HepG2 (cell line): Measurements from ENCODE around the gene ABCC1. TPM values are rescaled to one million over a fixed set of nuclear protein-coding genes. Genes with fewer than 3 reads are reported as not detected.
A peak's percentile ranks its signal among the peaks of the same experiment; 100 is the strongest.

Experiments
- ATAC-seq: fragments of 200-7000 bp; cut with Tn5 transposase; 3 replicates; pipeline ENCODE4 v1.9.1; 2020; ENCODE audit warnings: mild to moderate bottlenecking, moderate library complexity
- BruUV-seq: library from RNA; stranded (reverse); fragments of 400-500 nt; replicated peaks from 2 replicates; lab custom pipeline; 2021; lab: Mats Ljungman, UMichigan
- CTCF ChIA-PET: fragments of 300-600 bp; formaldehyde crosslinking; extraction: SDS; loops from one replicate; lab custom pipeline; 2021; ENCODE audit warnings: low total read pairs, inconsistent platforms, low intra/inter-chr PET ratio; lab: Yijun Ruan, JAX
- POLR2A ChIA-PET: fragments of 350-600 bp; sonication (Branson Sonifier 250); formaldehyde crosslinking; loops from one replicate; lab custom pipeline; 2020; ENCODE audit warnings: antibody characterized with exemption, inconsistent platforms; lab: Yijun Ruan, JAX
- DNase-seq: peaks from one replicate; pipeline ENCODE4 v3.0.0-alpha.2; 2015; ENCODE audit warnings: low spot score
- FAIRE-seq: peaks from 3 replicates; lab custom pipeline; 2011; peaks lifted over from hg19 to GRCh38; lab: Jason Lieb, UNC
- H2AFZ ChIP-seq: one replicate; pipeline ENCODE4 v1.6.1; 2011; ENCODE audit warnings: low read length, inconsistent platforms
- H3K27ac ChIP-seq: fragments of 300-600 bp; 3 replicates; pipeline ENCODE4 v1.8.0; 2011; ENCODE audit warnings: mixed run types, mild to moderate bottlenecking, mixed read lengths, low read length, inconsistent platforms; ENCODE audit not compliant: insufficient read depth; ENCODE audit errors: extremely low read length
- H3K27me3 ChIP-seq, 2 experiments: fragments of 200-600 bp in 1 of 2; 2 replicates in 1 of 2; 3 replicates in 1 of 2; pipeline versions ENCODE4 v1.6.0 to v1.8.0; 2011; ENCODE audit warnings: low read length in 2 of 2, mild to moderate bottlenecking in 2 of 2, moderate library complexity in 2 of 2, inconsistent platforms in 1 of 2; ENCODE audit not compliant: insufficient read depth in 2 of 2, control insufficient read depth in 1 of 2
- H3K36me3 ChIP-seq, 2 experiments: fragments of 200-600 bp in 1 of 2; replicated peaks in 1 of 2; 2 replicates in 1 of 2; 3 replicates in 1 of 2; pipeline versions ENCODE4 v1.5.1 to v1.8.0; 2011; ENCODE audit warnings: low read length in 2 of 2, inconsistent platforms in 1 of 2; ENCODE audit not compliant: insufficient read depth in 2 of 2, control insufficient read depth in 1 of 2
- H3K4me1 ChIP-seq: 2 replicates; pipeline ENCODE4 v1.5.1; 2012; ENCODE audit warnings: low read length, inconsistent platforms; ENCODE audit not compliant: insufficient read depth
- H3K4me2 ChIP-seq: 2 replicates; pipeline ENCODE4 v1.6.0; 2011; ENCODE audit warnings: low read depth, low read length, inconsistent platforms
- H3K4me3 ChIP-seq, 3 experiments: fragments of 200-600 bp in 1 of 3; sonication (generic), shearing (Covaris generic) in 1 of 3; replicated peaks in 1 of 3; 2 replicates each; pipeline ENCODE4 v1.5.1; 2011 to 2016; ENCODE audit warnings: low read length in 3 of 3, inconsistent platforms in 2 of 3, low read depth in 2 of 3, mild to moderate bottlenecking in 2 of 3, control low read depth in 1 of 3, mixed read lengths in 1 of 3; ENCODE audit not compliant: insufficient read depth in 1 of 3
- H3K79me2 ChIP-seq: one replicate; pipeline ENCODE4 v1.6.1; 2011; ENCODE audit warnings: low read length, inconsistent platforms; ENCODE audit not compliant: insufficient read depth
- H3K9ac ChIP-seq: 2 replicates; pipeline ENCODE4 v1.6.0; 2011; ENCODE audit warnings: mild to moderate bottlenecking, low read depth, low read length, inconsistent platforms; ENCODE audit not compliant: insufficient read depth
- H3K9me3 ChIP-seq: 2 replicates; pipeline ENCODE4 v1.5.1; 2012; ENCODE audit warnings: mild to moderate bottlenecking, low read length
- H4K20me1 ChIP-seq: 2 replicates; pipeline ENCODE4 v1.6.0; 2011; ENCODE audit warnings: inconsistent platforms, mild to moderate bottlenecking, low read length, moderate library complexity; ENCODE audit not compliant: insufficient read depth
- ASH2L ChIP-seq: fragments of 300-600, 200-600 bp; sonication (generic); IDR thresholded peaks from 2 replicates; pipeline ENCODE4 v1.7.0; 2017; ENCODE audit warnings: low read depth, mild to moderate bottlenecking, moderate library complexity, mixed read lengths, low read length; ENCODE audit not compliant: insufficient read length
- MED1 ChIP-seq: sonication (generic); formaldehyde crosslinking; IDR thresholded peaks from 2 replicates; pipeline ENCODE4 v1.4.0; 2020; ENCODE audit warnings: missing genetic modification reagents
- MEF2D ChIP-seq: sonication (generic); formaldehyde crosslinking; IDR thresholded peaks from 2 replicates; pipeline ENCODE4 v1.5.1; 2020; ENCODE audit warnings: mild to moderate bottlenecking, missing genetic modification reagents
- NPAS2 ChIP-seq: sonication (generic); formaldehyde crosslinking; IDR thresholded peaks from 2 replicates; pipeline ENCODE4 v1.8.0; 2022; ENCODE audit warnings: mild to moderate bottlenecking, missing genetic modification reagents, borderline replicate concordance
- NRL ChIP-seq: sonication (generic); formaldehyde crosslinking; IDR thresholded peaks from 2 replicates; pipeline ENCODE4 v1.5.0; 2020; ENCODE audit warnings: missing genetic modification reagents, mild to moderate bottlenecking, moderate library complexity, borderline replicate concordance
- PHF20 ChIP-seq: sonication (generic); formaldehyde crosslinking; IDR thresholded peaks from 2 replicates; pipeline ENCODE4 v1.5.0; 2020; ENCODE audit warnings: mild to moderate bottlenecking, missing genetic modification reagents
- SOX13 ChIP-seq, 3 experiments: fragments of 450-650 bp in 1 of 3; sonication (generic) in 1 of 3; formaldehyde crosslinking in 1 of 3; IDR thresholded peaks in 2 of 3; conservative IDR thresholded peaks in 1 of 3; 2 replicates each; pipeline versions ENCODE4 v1.5.0 to v1.6.1; 2016 to 2020; ENCODE audit warnings: antibody characterized with exemption in 1 of 3, mild to moderate bottlenecking in 1 of 3, missing compliant biosample characterization in 1 of 3, missing genetic modification reagents in 1 of 3, moderate library complexity in 1 of 3
- ZMYM3 ChIP-seq: sonication (generic); formaldehyde crosslinking; IDR thresholded peaks from 2 replicates; pipeline ENCODE4 v1.5.1; 2020; ENCODE audit warnings: mild to moderate bottlenecking, missing genetic modification reagents
- ZNF768 ChIP-seq: sonication (generic); formaldehyde crosslinking; IDR thresholded peaks from 2 replicates; pipeline ENCODE4 v1.4.0; 2020; ENCODE audit warnings: missing genetic modification reagents
- WGBS: methylation state at CpG from one replicate; pipeline ENCODE4 v1.1.6; 2017; ENCODE audit warnings: low lambda C conversion rate; 5-methylcytosine and 5-hydroxymethylcytosine counted together
- in situ Hi-C: cut with HindIII; loops from 2 replicates; pipeline ENCODE4 v1.10.0; 2017; ENCODE audit warnings: low pct_unique_long_range_greater_than_20kb; ENCODE audit not compliant: extremely low pct_ligation_motif_present
- intact Hi-C: fragments of 100-400 bp; cut with micrococcal nuclease; formaldehyde crosslinking; loops from one replicate; pipeline ENCODE4 v1.10.0; 2022; ENCODE audit not compliant: unreplicated experiment
- polyA plus RNA-seq, 8 experiments: library from polyadenylated mRNA; depleted of rRNA in 3 of 8; stranded (reverse) in 7 of 8; unstranded in 1 of 8; fragments of >200 nt; fragmentation: Illumina TruSeq in 4 of 8; extraction: Trizol in 4 of 8; gene quantifications; 2 replicates each; pipeline versions ENCODE4 v1.2.1 to v1.2.3, GENCODE V29; 2011 to 2016; ENCODE audit warnings: low read depth in 4 of 8, missing spikeins in 1 of 8, mixed read lengths in 1 of 8; ENCODE audit not compliant: insufficient read depth in 1 of 8
- total RNA-seq, 5 experiments: library from RNA; depleted of rRNA; stranded (reverse); fragments of >200 nt; fragmentation: Illumina TruSeq; extraction: Trizol; gene quantifications; 2 replicates each; pipeline ENCODE4 v1.2.3, GENCODE V29; 2016; ENCODE audit warnings: low read depth in 1 of 5

ABCC1 gene
- total and polyA plus RNA-seq, 2 of the 13 experiments (the other 11 are each of a cell fraction or from before 2014, with no cell fraction given) = 13.0 to 30.6 TPM

GRCh38 chr16:16163109-16163508 is 213.7 kb downstream of the ABCC1 start:
- no peak overlapping the region for H2AFZ ChIP-seq
- H4K20me1 ChIP-seq = no peaks in the 10 kb centered on the region
- CTCF ChIA-PET = no interaction called here
- no peaks in the 10 kb centered on the region for H3K4me1 ChIP-seq
- H3K27ac ChIP-seq = no peak overlapping the region
- DNase-seq (no peak), ATAC-seq (no peak), FAIRE-seq (no peak)
- H3K4me2 ChIP-seq = no peak overlapping the region
- intact Hi-C loops (no loop called here), in situ Hi-C loops (no loop called here)
- no peak overlapping the region for H3K4me3 ChIP-seq
- TF ChIP-seq NRL (CRISPR knock-in tag) (0 out of 2 replicates have a peak, but pooled peaks have one; percentile 44), ASH2L (no peak), ZMYM3 (0 out of 2 replicates have a peak, but pooled peaks have one; percentile 39), PHF20 (CRISPR knock-in tag) (no peak), SOX13 (IDR thresholded peaks at IDR 0.05) (no peak), SOX13 (CRISPR knock-in tag; conservative IDR thresholded peaks at IDR 0.05 in 1 of 2, IDR thresholded peaks at IDR 0.05 in 1 of 2) (no peak), MEF2D (CRISPR knock-in tag) (no peak), ZNF768 (peak; percentile 88)
- peaks cover 74 to 97% of the 10 kb centered on the region in 2 experiments for H3K36me3 ChIP-seq
- 97% methylated on average over 4 of the region's 4 CpGs for WGBS
- no peaks in the 10 kb centered on the region for H3K79me2 ChIP-seq
- no peak overlapping the region for H3K9ac ChIP-seq
- H3K9me3 ChIP-seq = peaks cover 14% of the 10 kb centered on the region; the same call in 1 of the 2 replicates
- no TSS peak for BruUV-seq
- no peaks in the 10 kb centered on the region for H3K27me3 ChIP-seq
- POLR2A ChIA-PET = no interaction called here

GRCh38 chr16:16163571-16163970 is 214.2 kb downstream of the ABCC1 start:
- WGBS = 99% methylated on average over 5 of the region's 5 CpGs
- no peak for ATAC-seq
- POLR2A ChIA-PET = interaction anchor here (1.3 kb wide), 1 partner anchor 11 kb away, joined by 3 read pairs; no protein-coding TSS in a partner anchor
- Histone ChIP-seq H3K27me3 (no peaks in the 10 kb centered on the region), H3K4me2 (no peak overlapping the region), H2AFZ (no peak overlapping the region), H3K9me3 (peaks cover 14% of the 10 kb centered on the region; the same call in 1 of the 2 replicates), H3K9ac (no peak overlapping the region), H3K4me3 (no peak overlapping the region), H3K27ac (no peak overlapping the region), H4K20me1 (no peaks in the 10 kb centered on the region), H3K79me2 (no peaks in the 10 kb centered on the region), H3K36me3 (peaks cover 77 to 97% of the 10 kb centered on the region in 2 experiments), H3K4me1 (no peaks in the 10 kb centered on the region)
- intact Hi-C loops = no loop called here
- no peak for FAIRE-seq
- no peak for DNase-seq
- in situ Hi-C loops = no loop called here
- CTCF ChIA-PET = no interaction called here
- TF ChIP-seq MED1 (CRISPR knock-in tag) (no peak), NPAS2 (CRISPR knock-in tag) (0 out of 2 replicates have a peak, but pooled peaks have one; percentile 42)
- no TSS peak for BruUV-seq
